SU-DHL-6 (cell line): ENCODE data around the gene HHAT.

Experiments
- EZH2phosphoT487 ChIP-seq: fragments of 200-600 bp; sonication (generic), shearing (Covaris generic); conservative IDR thresholded peaks from 2 replicates; pipeline ENCODE4 v1.6.1; 2018; ENCODE audit warnings: mild to moderate bottlenecking, antibody characterized with exemption, low read length, moderate library complexity, mixed read lengths
- TF ChIP-seq, protein P1 (sequence below): fragments of 200-600 bp; sonication (generic); IDR thresholded peaks from one replicate; pipeline ENCODE4 v1.5.1; 2017; ENCODE audit warnings: antibody characterized with exemption, mild to moderate bottlenecking, low read length, moderate library complexity; ENCODE audit not compliant: insufficient read depth, poor library complexity, severe bottlenecking

DNA sequence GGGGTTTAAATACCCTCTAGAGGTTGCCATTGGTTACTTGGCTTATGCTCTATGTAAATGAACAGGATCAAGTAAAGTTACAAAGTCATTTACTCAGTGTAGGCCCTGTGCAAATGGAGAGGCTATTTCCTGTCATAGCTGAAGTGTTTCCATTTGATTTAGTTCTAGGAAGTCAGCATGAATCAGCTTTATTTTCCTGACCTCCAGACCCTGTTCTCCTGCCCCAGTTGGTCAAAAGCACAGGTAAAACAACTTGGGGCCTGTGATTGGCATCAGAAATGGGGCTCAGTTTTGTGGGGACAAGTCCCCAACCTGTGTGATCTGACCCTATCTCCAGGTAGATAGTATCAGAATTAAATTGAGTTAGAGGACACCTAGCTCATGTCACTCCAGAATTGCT, 239.9 kb downstream of the HHAT start:
- TF ChIP-seq, protein P1, sequence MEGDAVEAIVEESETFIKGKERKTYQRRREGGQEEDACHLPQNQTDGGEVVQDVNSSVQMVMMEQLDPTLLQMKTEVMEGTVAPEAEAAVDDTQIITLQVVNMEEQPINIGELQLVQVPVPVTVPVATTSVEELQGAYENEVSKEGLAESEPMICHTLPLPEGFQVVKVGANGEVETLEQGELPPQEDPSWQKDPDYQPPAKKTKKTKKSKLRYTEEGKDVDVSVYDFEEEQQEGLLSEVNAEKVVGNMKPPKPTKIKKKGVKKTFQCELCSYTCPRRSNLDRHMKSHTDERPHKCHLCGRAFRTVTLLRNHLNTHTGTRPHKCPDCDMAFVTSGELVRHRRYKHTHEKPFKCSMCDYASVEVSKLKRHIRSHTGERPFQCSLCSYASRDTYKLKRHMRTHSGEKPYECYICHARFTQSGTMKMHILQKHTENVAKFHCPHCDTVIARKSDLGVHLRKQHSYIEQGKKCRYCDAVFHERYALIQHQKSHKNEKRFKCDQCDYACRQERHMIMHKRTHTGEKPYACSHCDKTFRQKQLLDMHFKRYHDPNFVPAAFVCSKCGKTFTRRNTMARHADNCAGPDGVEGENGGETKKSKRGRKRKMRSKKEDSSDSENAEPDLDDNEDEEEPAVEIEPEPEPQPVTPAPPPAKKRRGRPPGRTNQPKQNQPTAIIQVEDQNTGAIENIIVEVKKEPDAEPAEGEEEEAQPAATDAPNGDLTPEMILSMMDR = no peak
- no peak for TF ChIP-seq EZH2phosphoT487
